NCI-H2196 treated with DMSO at 0.1 percent for 48 hours (cell line): ENCODE results near the gene UBXN6.

Experiments used
- DNase-seq: peaks from one replicate; lab custom pipeline; 2025; ENCODE audit not compliant: unreplicated experiment; lab: John Stamatoyannopoulos, UW

The UBXN6 gene

GRCh38 chr19:4493929-4494690 lies 36.5 kb upstream of the UBXN6 start:
- DNase-seq = no peak

DNA sequence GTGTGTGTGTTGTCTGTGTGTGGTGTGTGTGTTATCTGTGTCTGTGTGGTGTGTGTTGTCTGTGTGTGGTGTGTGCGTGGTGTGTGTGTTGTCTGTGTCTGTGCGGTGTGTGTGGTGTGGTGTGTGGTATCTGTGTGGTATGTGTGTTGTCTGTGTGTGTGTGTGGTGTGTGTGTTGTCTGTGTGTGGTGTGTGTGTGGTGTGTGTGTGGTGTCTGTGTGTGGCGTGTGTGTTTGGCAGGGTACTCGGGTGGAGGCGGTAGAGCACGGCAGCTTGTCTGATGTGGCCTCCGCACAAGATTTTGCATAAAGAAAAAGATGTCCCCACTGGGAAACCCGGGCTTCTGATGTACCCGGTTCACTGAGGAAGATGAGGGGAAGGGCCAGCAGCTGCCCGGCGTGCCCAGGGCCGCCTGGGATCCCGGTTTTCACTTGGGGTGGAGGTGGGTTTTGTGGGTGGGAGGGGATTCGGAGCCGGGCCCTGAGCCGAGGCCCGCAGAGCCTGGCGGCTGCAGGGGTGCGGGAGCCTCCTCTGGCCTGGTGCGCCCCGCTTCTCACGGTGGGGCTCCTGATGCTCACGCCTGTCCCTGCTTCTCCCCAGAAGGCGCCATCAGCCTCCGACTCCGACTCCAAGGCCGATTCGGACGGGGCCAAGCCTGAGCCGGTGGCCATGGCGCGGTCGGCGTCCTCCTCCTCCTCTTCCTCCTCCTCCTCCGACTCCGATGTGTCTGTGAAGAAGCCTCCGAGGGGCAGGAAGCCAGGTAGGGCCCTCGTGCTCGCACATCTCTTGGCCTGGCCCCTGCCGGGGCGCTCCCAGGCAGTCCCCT lies 35.7 kb upstream of the UBXN6 start:
- no peak for DNase-seq

DNA sequence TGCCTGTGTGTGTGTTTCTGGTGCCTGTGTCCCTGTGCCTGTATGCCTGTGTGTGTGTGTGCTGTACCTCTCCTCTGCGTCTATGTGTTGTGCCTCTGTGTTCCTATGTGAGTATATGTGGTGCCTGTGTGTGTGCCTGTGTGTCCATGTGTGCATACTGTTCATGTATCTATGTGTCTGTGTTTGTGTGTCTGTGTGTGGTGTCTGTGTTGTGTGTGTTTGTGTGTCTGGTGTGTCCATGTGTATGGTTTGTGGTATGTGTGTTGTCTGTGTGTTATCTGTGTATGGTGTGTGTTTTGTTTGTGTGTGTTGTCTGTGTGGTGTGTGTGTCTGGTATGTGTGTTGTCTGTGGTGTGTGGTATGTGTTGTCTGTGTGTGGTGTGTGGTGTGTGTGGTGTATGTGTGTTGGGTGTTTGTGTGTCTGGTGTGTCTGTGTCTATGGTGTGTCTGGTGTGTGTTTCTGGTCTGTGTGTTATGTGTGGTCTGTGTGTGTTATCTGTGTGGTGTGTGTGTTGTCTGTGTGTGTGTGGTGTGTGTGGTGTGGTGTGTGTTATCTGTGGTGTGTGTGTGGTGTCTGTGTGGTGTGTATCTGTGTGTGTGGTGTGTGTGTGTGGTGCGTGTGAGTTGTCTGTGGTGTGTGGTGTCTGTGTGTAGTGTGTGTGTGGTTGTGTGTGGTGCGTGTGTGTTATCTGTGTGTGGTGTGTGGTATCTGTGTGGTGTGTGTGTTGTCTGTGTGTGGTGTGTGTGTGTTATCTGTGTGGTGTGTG lies 34.9 kb upstream of the UBXN6 start:
- DNase-seq = no peak

- no peak for DNase-seq
These were observed 33.9 kb upstream of the UBXN6 start for GRCh38 chr19:4491446-4491845.

GRCh38 chr19:4488496-4488895 lies 30.9 kb upstream of the UBXN6 start:
- no peak for DNase-seq

GRCh38 chr19:4487572-4487971 lies 30.0 kb upstream of the UBXN6 start:
- DNase-seq = no peak

DNA sequence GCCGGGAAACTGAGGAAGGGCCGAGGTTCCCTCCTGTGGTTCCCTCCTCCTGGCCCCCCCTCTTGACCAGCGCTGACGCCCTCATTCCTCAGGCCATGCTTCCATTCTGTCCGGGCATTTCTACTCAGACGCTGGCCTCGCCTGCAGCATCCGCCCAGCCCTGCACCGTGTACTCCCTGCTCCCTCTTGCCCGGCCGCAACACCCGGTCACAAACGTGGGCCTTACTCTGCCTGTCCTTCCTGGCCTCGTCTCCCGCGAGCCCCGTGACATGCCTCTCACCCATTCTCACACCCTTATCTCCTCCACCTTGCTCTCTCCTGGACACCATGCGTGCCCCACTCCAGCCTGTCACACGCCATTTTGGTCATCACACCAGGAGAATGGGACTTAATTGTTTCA lies 25.8 kb upstream of the UBXN6 start:
- DNase-seq = no peak

DNA sequence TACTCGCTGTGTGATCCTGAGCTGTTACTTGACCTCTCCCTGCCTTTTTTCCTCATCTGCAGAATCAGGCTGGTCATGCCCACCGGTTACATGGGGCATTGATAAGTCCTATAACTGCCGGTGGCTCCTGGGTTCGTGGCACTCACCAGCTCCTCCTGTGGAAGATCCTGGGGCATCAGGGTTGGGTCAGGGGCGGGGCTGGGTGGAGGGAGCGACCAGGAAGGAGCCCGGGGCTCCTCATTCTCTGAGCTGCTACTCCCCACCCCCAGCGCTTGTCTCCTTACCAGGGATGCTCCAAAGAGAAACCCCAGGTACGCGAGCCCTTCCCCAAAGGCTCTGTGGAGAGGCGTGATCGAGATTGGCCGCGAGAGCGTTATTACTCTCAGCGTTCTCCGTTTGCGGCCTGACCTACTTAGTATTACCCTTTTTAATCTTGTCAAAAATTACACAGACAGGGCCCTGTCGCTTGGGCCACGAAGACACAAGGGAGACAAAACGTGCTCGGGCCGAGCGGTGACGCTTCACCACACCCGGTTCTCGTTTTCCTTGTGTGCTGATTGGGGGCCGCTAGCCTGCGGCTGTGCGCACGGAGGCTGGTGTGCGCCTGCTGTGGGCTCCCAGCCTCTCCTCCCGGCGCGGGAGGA lies 25.2 kb upstream of the UBXN6 start:
- no peak for DNase-seq

GRCh38 chr19:4477034-4477801 lies 19.6 kb upstream of the UBXN6 start:
- DNase-seq = no peak

- DNase-seq = peak; percentile 69
These were observed 17.0 kb upstream of the UBXN6 start for GRCh38 chr19:4474514-4475022.

DNA sequence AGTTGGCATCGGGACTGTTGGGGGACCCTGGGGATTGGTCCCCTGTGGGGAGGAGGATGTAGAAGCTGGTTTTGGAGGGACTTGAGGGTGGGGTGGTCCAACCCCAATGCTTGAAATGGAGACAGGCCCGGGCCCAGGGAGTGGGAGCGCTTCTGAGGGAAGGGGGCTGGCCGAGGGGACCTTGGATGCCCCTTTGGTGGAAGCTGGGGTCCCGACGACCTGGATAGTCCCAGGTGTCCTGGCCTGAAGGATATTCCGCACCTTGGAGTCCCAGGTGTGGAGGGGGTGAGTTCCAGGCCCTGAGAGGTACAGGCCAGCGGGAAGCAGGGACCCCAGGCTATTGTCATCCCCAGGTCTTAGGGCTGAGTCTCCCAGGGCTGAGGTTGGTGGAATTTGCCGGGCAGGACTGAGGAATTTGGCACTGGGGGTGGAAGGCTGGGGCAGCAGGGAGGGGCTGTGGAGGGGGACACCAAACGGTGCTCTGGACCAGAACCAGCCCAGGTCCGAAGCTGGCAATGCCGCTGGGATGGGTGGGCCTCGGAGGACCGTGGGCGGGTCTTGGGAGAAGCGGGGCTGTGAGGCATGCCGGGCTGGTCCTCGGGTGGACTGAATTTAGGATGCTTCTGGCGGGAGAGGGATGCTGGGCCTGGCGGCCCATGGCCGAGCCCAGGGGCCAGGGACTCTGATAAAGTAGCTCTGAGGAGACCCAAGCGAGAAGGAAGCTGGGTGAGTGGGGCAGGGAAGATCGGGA lies 16.3 kb upstream of the UBXN6 start:
- DNase-seq = no peak

DNA sequence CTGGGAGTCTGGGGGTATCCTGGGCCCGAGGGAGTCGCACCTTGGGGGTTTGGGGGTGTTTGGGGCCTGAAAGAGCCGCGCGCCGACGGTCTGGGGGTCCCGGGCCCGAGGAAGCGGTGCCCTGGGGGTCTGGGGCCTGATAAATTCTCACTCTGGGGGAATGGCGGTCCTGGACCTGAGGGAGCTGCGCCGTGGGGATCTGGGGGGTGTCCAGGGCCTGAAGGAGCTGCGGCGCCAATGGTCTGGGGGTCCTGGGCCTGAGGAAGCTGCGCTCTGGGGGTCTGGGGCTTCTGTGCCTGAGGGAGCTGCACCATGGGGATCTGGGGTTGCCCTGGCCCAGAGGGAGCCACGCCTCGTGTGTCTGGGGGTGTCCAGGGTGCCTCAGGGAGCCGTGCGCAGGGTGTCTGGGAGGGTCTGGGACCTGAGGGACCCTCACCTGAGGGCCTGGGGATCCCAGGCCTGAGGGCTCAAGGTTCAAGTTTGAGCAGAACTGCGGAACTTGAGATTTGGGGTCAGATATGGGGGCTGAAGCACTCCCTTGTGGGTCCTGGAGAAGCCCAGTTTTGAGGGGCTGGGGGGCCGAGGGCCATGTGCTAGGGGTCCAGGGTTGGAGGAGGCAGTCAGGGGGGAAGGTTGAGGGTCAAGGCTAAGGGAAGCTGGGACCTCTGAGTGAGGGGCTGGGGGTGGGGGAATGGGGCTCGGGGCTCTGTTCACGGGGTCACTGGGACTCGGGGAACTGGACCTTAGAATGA lies 15.6 kb upstream of the UBXN6 start:
- no peak for DNase-seq

- no peak for DNase-seq
These were observed 14.8 kb upstream of the UBXN6 start, which contains the start of gene HDGFL2 for GRCh38 chr19:4472174-4472974. Gene HDGFL2, plus strand, starts transcription at chr19:4472297. Its CDS starts 54 bp downstream, at chr19:4472351.

- DNase-seq = peak; percentile 100
These were observed 14.0 kb upstream of the UBXN6 start for GRCh38 chr19:4471403-4472173.

- no peak for DNase-seq
These were observed 10.2 kb upstream of the UBXN6 start for GRCh38 chr19:4467835-4468234.

GRCh38 chr19:4464815-4465581 lies 7.4 kb upstream of the UBXN6 start:
- no peak for DNase-seq
